Stimulated activated CD4-positive, alpha-beta T cell treated with anti-CD3 and anti-CD28 coated beads, Interleukin-12 subunit alpha, Interleukin-12 subunit beta, amount 100 ng/mL, for 48 hours (primary cell): ENCODE results near the gene TAF5L.
"Not testable (repeated sequence)": the region's sequence is repeated elsewhere in the genome, so short reads cannot be mapped to it uniquely, and the experiment has no call there.

ENCODE experiments used
- DNase-seq, 3 donors: peaks; one replicate each; pipeline ENCODE4 v3.0.0-alpha.2; 2020; ENCODE audit warnings: low read depth in 2 of 3, low spot score in 1 of 3

TAF5L gene

GRCh38 chr1:229608590-229608989 is 17.3 kb downstream of the TAF5L start:
- DNase-seq = no peak

GRCh38 chr1:229607370-229607769 is 18.6 kb downstream of the TAF5L start:
- no peak for DNase-seq

- no peak for DNase-seq
These were observed 22.4 kb downstream of the TAF5L start for GRCh38 chr1:229603371-229604005.

GRCh38 chr1:229600229-229600628 is 25.7 kb downstream of the TAF5L start:
- no peak for DNase-seq

- DNase-seq = no peak
These were observed 26.5 kb downstream of the TAF5L start for GRCh38 chr1:229599218-229599954.

- no peak for DNase-seq
These were observed 28.0 kb downstream of the TAF5L start for GRCh38 chr1:229597877-229598276.

GRCh38 chr1:229596925-229597699 is 28.8 kb downstream of the TAF5L start:
- no peak for DNase-seq

- not testable (repeated sequence) for DNase-seq
These were observed 30.0 kb downstream of the TAF5L start for GRCh38 chr1:229595876-229596275.

- DNase-seq = no peak
These were observed 31.5 kb downstream of the TAF5L start for GRCh38 chr1:229594227-229595008.

GRCh38 chr1:229593800-229594199 is 32.1 kb downstream of the TAF5L start:
- no peak for DNase-seq

- no peak for DNase-seq
These were observed 35.8 kb downstream of the TAF5L start for GRCh38 chr1:229590119-229590518.

- no peak for DNase-seq
These were observed 40.6 kb downstream of the TAF5L start for GRCh38 chr1:229585338-229585737.

- DNase-seq = no peak
These were observed 43.2 kb downstream of the TAF5L start for GRCh38 chr1:229582715-229583114.

- DNase-seq = no peak
These were observed 43.8 kb downstream of the TAF5L start for GRCh38 chr1:229582011-229582694.

- no peak for DNase-seq
These were observed 44.4 kb downstream of the TAF5L start for GRCh38 chr1:229581485-229581884.

GRCh38 chr1:229579059-229579673 is 46.8 kb downstream of the TAF5L start:
- DNase-seq = no peak

GRCh38 chr1:229578168-229579058 is 47.5 kb downstream of the TAF5L start:
- no peak for DNase-seq

- no peak for DNase-seq
These were observed 51.1 kb downstream of the TAF5L start for GRCh38 chr1:229574679-229575442.

GRCh38 chr1:229572286-229572685 is 53.6 kb downstream of the TAF5L start:
- DNase-seq = no peak
